Measurements from ENCODE around the gene PLXNA4. TPM values are rescaled to one million over a fixed set of nuclear protein-coding genes. Genes with fewer than 3 reads are reported as not detected.

The PLXNA4 gene
- total RNA-seq, 1 experiment from 2014 or later = 0.81 TPM

DNA sequence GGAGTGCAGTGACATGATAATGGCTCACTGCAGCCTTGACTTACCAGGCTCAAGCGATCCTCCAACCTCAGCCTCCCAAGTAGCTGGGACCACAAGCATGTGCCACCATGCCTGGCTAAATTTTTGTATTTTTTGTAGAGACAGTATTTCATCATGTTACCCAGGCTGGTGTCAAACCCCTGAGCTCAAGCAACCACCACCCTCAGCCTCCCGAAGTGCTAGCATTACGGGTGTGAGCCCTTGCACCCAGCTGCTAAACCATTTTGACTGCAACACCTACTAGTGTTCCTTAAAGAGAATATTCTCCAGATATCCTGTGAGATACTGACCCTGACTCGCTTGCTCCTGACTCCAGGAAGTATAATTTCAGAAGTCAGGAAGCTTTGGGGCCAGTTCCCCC, 85.8 kb downstream of the PLXNA4 start (continued):
- no peak for TF ChIP-seq ZNF121 (CRISPR knock-in tag; IDR thresholded peaks at IDR 0.05)
- TF ChIP-seq ESRRA (CRISPR knock-in tag; IDR thresholded peaks at IDR 0.05; ENCODE audit: borderline replicate concordance) = no peak

GRCh38 chr7:132489776-132490237, 86.5 kb downstream of the PLXNA4 start:
- POLR2A ChIA-PET = no interaction called here
- TF ChIP-seq IRF1 (CRISPR knock-in tag; IDR thresholded peaks at IDR 0.05) (no peak), TEAD1 (CRISPR knock-in tag; IDR thresholded peaks at IDR 0.05) (no peak), ATF6 (CRISPR knock-in tag; IDR thresholded peaks at IDR 0.05) (no peak), USF2 (CRISPR knock-in tag; IDR thresholded peaks at IDR 0.05) (no peak), NFE2L1 (CRISPR knock-in tag; IDR thresholded peaks at IDR 0.05) (no peak), JUN (CRISPR knock-in tag; IDR thresholded peaks at IDR 0.05) (no peak), SMAD4 (CRISPR knock-in tag; IDR thresholded peaks at IDR 0.05) (no peak), MLX (CRISPR knock-in tag; IDR thresholded peaks at IDR 0.05) (no peak), CREB1 (CRISPR knock-in tag; IDR thresholded peaks at IDR 0.05) (no peak)
- TF ChIP-seq, protein P1, sequence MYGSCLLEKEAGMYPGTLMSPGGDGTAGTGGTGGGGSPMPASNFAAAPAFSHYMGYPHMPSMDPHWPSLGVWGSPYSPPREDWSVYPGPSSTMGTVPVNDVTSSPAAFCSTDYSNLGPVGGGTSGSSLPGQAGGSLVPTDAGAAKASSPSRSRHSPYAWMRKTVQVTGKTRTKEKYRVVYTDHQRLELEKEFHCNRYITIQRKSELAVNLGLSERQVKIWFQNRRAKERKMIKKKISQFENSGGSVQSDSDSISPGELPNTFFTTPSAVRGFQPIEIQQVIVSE (CRISPR knock-in tag; IDR thresholded peaks at IDR 0.05; ENCODE audit: borderline replicate concordance) = no peak
- Mint-ChIP-seq H3K27me3 (ENCODE audit: low read depth) (no peaks in the 10 kb centered on the region), H3K4me1 (peaks cover 9% of the 10 kb centered on the region), H3K4me3 (no peak overlapping the region), H3K9me3 (no peaks in the 10 kb centered on the region), H3K36me3 (no peaks in the 10 kb centered on the region), H3K27ac (no peak overlapping the region)
- ATAC-seq (no peak), DNase-seq (ENCODE audit: low spot score) (no peak)
- CTCF ChIA-PET = interaction anchor here (0.8 to 2.1 kb wide), 5 partner anchors 13 to 172 kb away, joined by 3 to 6 read pairs (median 5); no protein-coding TSS in a partner anchor

DNA sequence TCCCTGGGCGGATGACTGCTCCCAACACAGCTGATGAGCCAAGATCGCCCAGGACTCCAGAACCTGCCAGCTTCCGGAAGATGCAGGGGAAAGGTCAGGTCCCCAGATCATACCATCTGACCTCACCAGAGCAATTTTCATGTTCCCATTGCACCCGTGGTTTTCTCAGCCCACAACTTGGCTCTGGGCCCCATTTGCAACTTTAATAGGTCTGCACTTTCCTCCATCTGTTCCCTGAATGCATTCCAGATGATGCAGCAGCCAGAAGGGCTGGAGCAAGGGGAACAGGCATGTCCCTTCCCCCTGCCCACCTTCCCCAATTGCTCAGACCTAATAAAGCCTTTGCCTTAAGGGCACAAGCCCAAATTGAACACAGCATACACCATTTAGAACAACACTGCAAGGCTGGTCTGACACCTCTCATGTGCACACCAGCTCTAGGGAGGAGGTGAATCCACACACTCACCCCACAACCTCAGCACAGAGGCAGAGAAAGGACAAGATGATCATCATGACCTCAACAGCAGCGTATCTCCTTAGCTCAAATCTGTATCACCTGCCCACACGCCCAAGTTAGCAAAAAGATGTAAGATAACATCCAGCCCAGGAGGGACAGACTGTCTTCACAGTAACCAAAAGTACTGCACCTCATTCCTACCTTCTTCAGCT, 87.5 kb downstream of the PLXNA4 start:
- Mint-ChIP-seq H3K9me3 (no peaks in the 10 kb centered on the region), H3K27ac (no peak overlapping the region), H3K4me3 (no peak overlapping the region), H3K27me3 (ENCODE audit: low read depth) (no peaks in the 10 kb centered on the region; the same call in 1 of the 2 replicates), H3K36me3 (no peaks in the 10 kb centered on the region), H3K4me1 (peaks cover 9% of the 10 kb centered on the region)
- DNase-seq (ENCODE audit: low spot score) (no peak), ATAC-seq (no peak)
- no peak for TF ChIP-seq HMGA2 (CRISPR knock-in tag; IDR thresholded peaks at IDR 0.05)
- TF ChIP-seq HMGXB4 (CRISPR knock-in tag; IDR thresholded peaks at IDR 0.05) = no peak
- no peak for TF ChIP-seq NR1H2 (CRISPR knock-in tag; IDR thresholded peaks at IDR 0.05)
- TF ChIP-seq FOXP1 (CRISPR knock-in tag; IDR thresholded peaks at IDR 0.05; ENCODE audit: borderline replicate concordance) = no peak
- ChIA-PET CTCF (interaction anchor here (1.1 to 1.8 kb wide), 3 partner anchors 12 to 89 kb away, joined by 3 to 6 read pairs (median 5); no protein-coding TSS in a partner anchor), POLR2A (no interaction called here)

Data from WTC11 (cell line).